ENCODE measurements around the gene KRT6C. TPM values are rescaled to one million over a fixed set of nuclear protein-coding genes. Genes with fewer than 3 reads are reported as not detected.

KRT6C gene
- total RNA-seq, 1 donor from 2014 or later, result not detected

GRCh38 chr12:52517005-52517835 is 43.6 kb upstream of the KRT6C start:
- H3K27ac ChIP-seq (ENCODE audit: low read depth, low read length), result no peak overlapping the region
- H3K4me3 ChIP-seq (ENCODE audit: low read length in 3 of 3), result no peak overlapping the region
- no peaks in the 10 kb centered on the region for H3K9me3 ChIP-seq (ENCODE audit: control insufficient read depth in 3 of 3, low read length in 3 of 3)
- peaks cover 5 to 8% (median 5%) of the 10 kb centered on the region in 3 donors for H3K27me3 ChIP-seq (ENCODE audit: control insufficient read depth in 3 of 3, insufficient read depth in 3 of 3, low read length in 3 of 3)
- peaks cover 0 to 2% (median under 1%) of the 10 kb centered on the region in 3 donors for H3K4me1 ChIP-seq (ENCODE audit: control insufficient read depth in 3 of 3, insufficient read depth in 3 of 3, low read length in 3 of 3)
- H3K36me3 ChIP-seq (ENCODE audit: control insufficient read depth in 3 of 3, insufficient read depth in 3 of 3, low read length in 3 of 3), result no peaks in the 10 kb centered on the region
- no peak overlapping the region for H3K9ac ChIP-seq (ENCODE audit: low read depth in 1 of 3, low read length in 3 of 3)

GRCh38 chr12:52515927-52516831 is 42.6 kb upstream of the KRT6C start:
- no peak overlapping the region for H3K9ac ChIP-seq (ENCODE audit: low read depth in 1 of 3, low read length in 3 of 3)
- H3K27ac ChIP-seq (ENCODE audit: low read depth, low read length), result no peak overlapping the region
- H3K4me3 ChIP-seq (ENCODE audit: low read length in 3 of 3), result no peak overlapping the region
- no peaks in the 10 kb centered on the region for H3K36me3 ChIP-seq (ENCODE audit: control insufficient read depth in 3 of 3, insufficient read depth in 3 of 3, low read length in 3 of 3)
- peaks cover 0 to 3% (median 0%) of the 10 kb centered on the region in 3 donors for H3K9me3 ChIP-seq (ENCODE audit: control insufficient read depth in 3 of 3, low read length in 3 of 3)
- H3K27me3 ChIP-seq (ENCODE audit: control insufficient read depth in 3 of 3, insufficient read depth in 3 of 3, low read length in 3 of 3), result peaks cover 5 to 13% (median 8%) of the 10 kb centered on the region in 3 donors
- H3K4me1 ChIP-seq (ENCODE audit: control insufficient read depth in 3 of 3, insufficient read depth in 3 of 3, low read length in 3 of 3), result peaks cover 0 to under 1% (median 0%) of the 10 kb centered on the region in 3 donors

- H3K27me3 ChIP-seq (ENCODE audit: control insufficient read depth in 3 of 3, insufficient read depth in 3 of 3, low read length in 3 of 3), result peaks cover 5 to 13% (median 8%) of the 10 kb centered on the region in 3 donors
- H3K4me3 ChIP-seq (ENCODE audit: low read length in 3 of 3), result no peak overlapping the region
- H3K9me3 ChIP-seq (ENCODE audit: control insufficient read depth in 3 of 3, low read length in 3 of 3), result peaks cover 0 to 3% (median 0%) of the 10 kb centered on the region in 3 donors
- H3K9ac ChIP-seq (ENCODE audit: low read depth in 1 of 3, low read length in 3 of 3), result no peak overlapping the region
- H3K27ac ChIP-seq (ENCODE audit: low read depth, low read length), result no peak overlapping the region
- H3K4me1 ChIP-seq (ENCODE audit: control insufficient read depth in 3 of 3, insufficient read depth in 3 of 3, low read length in 3 of 3), result no peaks in the 10 kb centered on the region
- no peaks in the 10 kb centered on the region for H3K36me3 ChIP-seq (ENCODE audit: control insufficient read depth in 3 of 3, insufficient read depth in 3 of 3, low read length in 3 of 3)
These were observed 41.7 kb upstream of the KRT6C start for GRCh38 chr12:52515319-52515646.

GRCh38 chr12:52514471-52515318 is 41.1 kb upstream of the KRT6C start:
- Histone ChIP-seq H3K27ac (ENCODE audit: low read depth, low read length) (no peak overlapping the region), H3K9me3 (ENCODE audit: control insufficient read depth in 3 of 3, low read length in 3 of 3) (peaks cover 0 to 3% (median 0%) of the 10 kb centered on the region in 3 donors), H3K36me3 (ENCODE audit: control insufficient read depth in 3 of 3, insufficient read depth in 3 of 3, low read length in 3 of 3) (no peaks in the 10 kb centered on the region), H3K4me3 (ENCODE audit: low read length in 3 of 3) (no peak overlapping the region), H3K27me3 (ENCODE audit: control insufficient read depth in 3 of 3, insufficient read depth in 3 of 3, low read length in 3 of 3) (peaks cover 5 to 8% (median 8%) of the 10 kb centered on the region in 3 donors), H3K9ac (ENCODE audit: low read depth in 1 of 3, low read length in 3 of 3) (no peak overlapping the region), H3K4me1 (ENCODE audit: control insufficient read depth in 3 of 3, insufficient read depth in 3 of 3, low read length in 3 of 3) (no peaks in the 10 kb centered on the region)

- no peaks in the 10 kb centered on the region for H3K36me3 ChIP-seq (ENCODE audit: control insufficient read depth in 3 of 3, insufficient read depth in 3 of 3, low read length in 3 of 3)
- no peak overlapping the region for H3K4me3 ChIP-seq (ENCODE audit: low read length in 3 of 3)
- no peak overlapping the region for H3K9ac ChIP-seq (ENCODE audit: low read depth in 1 of 3, low read length in 3 of 3)
- no peaks in the 10 kb centered on the region for H3K4me1 ChIP-seq (ENCODE audit: control insufficient read depth in 3 of 3, insufficient read depth in 3 of 3, low read length in 3 of 3)
- H3K27me3 ChIP-seq (ENCODE audit: control insufficient read depth in 3 of 3, insufficient read depth in 3 of 3, low read length in 3 of 3), result peaks cover 2 to 8% (median 8%) of the 10 kb centered on the region in 3 donors
- H3K9me3 ChIP-seq (ENCODE audit: control insufficient read depth in 3 of 3, low read length in 3 of 3), result peaks cover 0 to 3% (median 0%) of the 10 kb centered on the region in 3 donors
- no peak overlapping the region for H3K27ac ChIP-seq (ENCODE audit: low read depth, low read length)
These were observed 40.1 kb upstream of the KRT6C start for GRCh38 chr12:52513736-52514135.

- H3K9ac ChIP-seq (ENCODE audit: low read depth in 1 of 3, low read length in 3 of 3), result no peak overlapping the region
- H3K27ac ChIP-seq (ENCODE audit: low read depth, low read length), result no peak overlapping the region
- no peak overlapping the region for H3K4me3 ChIP-seq (ENCODE audit: low read length in 3 of 3)
- H3K27me3 ChIP-seq (ENCODE audit: control insufficient read depth in 3 of 3, insufficient read depth in 3 of 3, low read length in 3 of 3), result peaks cover 0 to 6% (median 6%) of the 10 kb centered on the region in 3 donors
- no peaks in the 10 kb centered on the region for H3K36me3 ChIP-seq (ENCODE audit: control insufficient read depth in 3 of 3, insufficient read depth in 3 of 3, low read length in 3 of 3)
- no peaks in the 10 kb centered on the region for H3K4me1 ChIP-seq (ENCODE audit: control insufficient read depth in 3 of 3, insufficient read depth in 3 of 3, low read length in 3 of 3)
- H3K9me3 ChIP-seq (ENCODE audit: control insufficient read depth in 3 of 3, low read length in 3 of 3), result peaks cover 0 to 3% (median 0%) of the 10 kb centered on the region in 3 donors
These were observed 34.6 kb upstream of the KRT6C start for GRCh38 chr12:52508211-52508610.

GRCh38 chr12:52506858-52507715 is 33.5 kb upstream of the KRT6C start:
- H3K4me3 ChIP-seq (ENCODE audit: low read length in 3 of 3), result no peak overlapping the region
- no peak overlapping the region for H3K27ac ChIP-seq (ENCODE audit: low read depth, low read length)
- peaks cover 0 to 5% (median 5%) of the 10 kb centered on the region in 3 donors for H3K27me3 ChIP-seq (ENCODE audit: control insufficient read depth in 3 of 3, insufficient read depth in 3 of 3, low read length in 3 of 3)
- H3K36me3 ChIP-seq (ENCODE audit: control insufficient read depth in 3 of 3, insufficient read depth in 3 of 3, low read length in 3 of 3), result no peaks in the 10 kb centered on the region
- no peak overlapping the region for H3K9ac ChIP-seq (ENCODE audit: low read depth in 1 of 3, low read length in 3 of 3)
- no peaks in the 10 kb centered on the region for H3K4me1 ChIP-seq (ENCODE audit: control insufficient read depth in 3 of 3, insufficient read depth in 3 of 3, low read length in 3 of 3)
- H3K9me3 ChIP-seq (ENCODE audit: control insufficient read depth in 3 of 3, low read length in 3 of 3), result peaks cover 0 to 3% (median 0%) of the 10 kb centered on the region in 3 donors

GRCh38 chr12:52502877-52503276 is 29.3 kb upstream of the KRT6C start:
- Histone ChIP-seq H3K4me1 (ENCODE audit: control insufficient read depth in 3 of 3, insufficient read depth in 3 of 3, low read length in 3 of 3) (no peaks in the 10 kb centered on the region), H3K9ac (ENCODE audit: low read depth in 1 of 3, low read length in 3 of 3) (no peak overlapping the region), H3K36me3 (ENCODE audit: control insufficient read depth in 3 of 3, insufficient read depth in 3 of 3, low read length in 3 of 3) (no peaks in the 10 kb centered on the region), H3K4me3 (ENCODE audit: low read length in 3 of 3) (no peak overlapping the region), H3K9me3 (ENCODE audit: control insufficient read depth in 3 of 3, low read length in 3 of 3) (no peaks in the 10 kb centered on the region), H3K27ac (ENCODE audit: low read depth, low read length) (no peak overlapping the region), H3K27me3 (ENCODE audit: control insufficient read depth in 3 of 3, insufficient read depth in 3 of 3, low read length in 3 of 3) (peaks cover 0 to 4% (median under 1%) of the 10 kb centered on the region in 3 donors)

- H3K27me3 ChIP-seq (ENCODE audit: control insufficient read depth in 3 of 3, insufficient read depth in 3 of 3, low read length in 3 of 3), result peaks cover 0 to 4% (median 0%) of the 10 kb centered on the region in 3 donors
- no peaks in the 10 kb centered on the region for H3K4me1 ChIP-seq (ENCODE audit: control insufficient read depth in 3 of 3, insufficient read depth in 3 of 3, low read length in 3 of 3)
- H3K27ac ChIP-seq (ENCODE audit: low read depth, low read length), result no peak overlapping the region
- no peak overlapping the region for H3K9ac ChIP-seq (ENCODE audit: low read depth in 1 of 3, low read length in 3 of 3)
- H3K4me3 ChIP-seq (ENCODE audit: low read length in 3 of 3), result no peak overlapping the region
- H3K9me3 ChIP-seq (ENCODE audit: control insufficient read depth in 3 of 3, low read length in 3 of 3), result no peaks in the 10 kb centered on the region
- H3K36me3 ChIP-seq (ENCODE audit: control insufficient read depth in 3 of 3, insufficient read depth in 3 of 3, low read length in 3 of 3), result no peaks in the 10 kb centered on the region
These were observed 27.9 kb upstream of the KRT6C start for GRCh38 chr12:52501490-52501889.

Measured in skeletal muscle tissue (tissue), 4 donors.